ENCODE results near the gene SMC1B. TPM values are rescaled to one million over a fixed set of nuclear protein-coding genes. Genes with fewer than 3 reads are reported as not detected.

Gene SMC1B
- total RNA-seq, 2 experiments from 2014 or later = 1.1 TPM

- no peaks in the 10 kb centered on the region for H3K9me3 Mint-ChIP-seq
- DNase-seq = no peak
- intact Hi-C loops (cut with micrococcal nuclease) = no loop called here
- no peaks in the 10 kb centered on the region for H3K4me1 Mint-ChIP-seq (ENCODE audit: low read depth)
- H3K27ac Mint-ChIP-seq = no peak overlapping the region
- H3K36me3 Mint-ChIP-seq = peaks cover 7% of the 10 kb centered on the region
- ChIA-PET POLR2A (no interaction called here), CTCF (interaction anchor here (0.7 kb wide), 1 partner anchor 627 kb away, joined by 4 read pairs; no protein-coding TSS in a partner anchor)
- H3K27me3 Mint-ChIP-seq = no peaks in the 10 kb centered on the region
- no peak overlapping the region for H3K4me3 Mint-ChIP-seq
These were observed 12.3 kb upstream of the SMC1B start for GRCh38 chr22:45425531-45426265.

GRCh38 chr22:45425101-45425500 is 11.7 kb upstream of the SMC1B start:
- no peaks in the 10 kb centered on the region for H3K27me3 Mint-ChIP-seq
- H3K4me1 Mint-ChIP-seq (ENCODE audit: low read depth) = no peaks in the 10 kb centered on the region
- CTCF ChIA-PET = interaction anchor here (0.7 kb wide), 1 partner anchor 628 kb away, joined by 4 read pairs; no protein-coding TSS in a partner anchor
- H3K36me3 Mint-ChIP-seq = peaks cover 7% of the 10 kb centered on the region
- POLR2A ChIA-PET = no interaction called here
- intact Hi-C loops (cut with micrococcal nuclease) = no loop called here
- no peaks in the 10 kb centered on the region for H3K9me3 Mint-ChIP-seq
- DNase-seq = no peak
- no peak overlapping the region for H3K4me3 Mint-ChIP-seq
- H3K27ac Mint-ChIP-seq = no peak overlapping the region

- CTCF ChIA-PET = interaction anchor here (1.6 kb wide), 1 partner anchor 10 kb away, joined by 5 read pairs; no protein-coding TSS in a partner anchor
- no peaks in the 10 kb centered on the region for H3K9me3 Mint-ChIP-seq
- POLR2A ChIA-PET = no interaction called here
- H3K27ac Mint-ChIP-seq = no peak overlapping the region
- H3K27me3 Mint-ChIP-seq = no peaks in the 10 kb centered on the region
- H3K36me3 Mint-ChIP-seq = peaks cover 8% of the 10 kb centered on the region
- H3K4me1 Mint-ChIP-seq (ENCODE audit: low read depth) = no peaks in the 10 kb centered on the region
- intact Hi-C loops (cut with micrococcal nuclease) = no loop called here
- DNase-seq = no peak
- H3K4me3 Mint-ChIP-seq = no peak overlapping the region
These were observed 10.9 kb upstream of the SMC1B start for GRCh38 chr22:45424241-45424731.

GRCh38 chr22:45423524-45423923 is 10.1 kb upstream of the SMC1B start:
- no peaks in the 10 kb centered on the region for H3K4me1 Mint-ChIP-seq (ENCODE audit: low read depth)
- ChIA-PET POLR2A (no interaction called here), CTCF (interaction anchor here (1.6 kb wide), 1 partner anchor 11 kb away, joined by 5 read pairs; no protein-coding TSS in a partner anchor)
- no peak overlapping the region for H3K27ac Mint-ChIP-seq
- no peaks in the 10 kb centered on the region for H3K9me3 Mint-ChIP-seq
- no peak overlapping the region for H3K4me3 Mint-ChIP-seq
- no peak for DNase-seq
- intact Hi-C loops (cut with micrococcal nuclease) = no loop called here
- peaks cover 15% of the 10 kb centered on the region for H3K36me3 Mint-ChIP-seq
- H3K27me3 Mint-ChIP-seq = no peaks in the 10 kb centered on the region

GRCh38 chr22:45422237-45422983 is 9.0 kb upstream of the SMC1B start:
- ChIA-PET POLR2A (no interaction called here), CTCF (interaction anchor here (1.6 kb wide), 1 partner anchor 12 kb away, joined by 5 read pairs; no protein-coding TSS in a partner anchor)
- H3K4me3 Mint-ChIP-seq = no peak overlapping the region
- no peak overlapping the region for H3K27ac Mint-ChIP-seq
- peaks cover 16% of the 10 kb centered on the region for H3K36me3 Mint-ChIP-seq
- no peaks in the 10 kb centered on the region for H3K9me3 Mint-ChIP-seq
- intact Hi-C loops (cut with micrococcal nuclease) = no loop called here
- H3K27me3 Mint-ChIP-seq = no peaks in the 10 kb centered on the region
- no peak for DNase-seq
- no peaks in the 10 kb centered on the region for H3K4me1 Mint-ChIP-seq (ENCODE audit: low read depth)

- H3K9me3 Mint-ChIP-seq = no peaks in the 10 kb centered on the region
- H3K27me3 Mint-ChIP-seq = no peaks in the 10 kb centered on the region
- intact Hi-C loops (cut with micrococcal nuclease) = no loop called here
- H3K4me1 Mint-ChIP-seq (ENCODE audit: low read depth) = no peaks in the 10 kb centered on the region
- ChIA-PET POLR2A (no interaction called here), CTCF (no interaction called here)
- no peak overlapping the region for H3K4me3 Mint-ChIP-seq
- H3K27ac Mint-ChIP-seq = no peak overlapping the region
- H3K36me3 Mint-ChIP-seq = peaks cover 17% of the 10 kb centered on the region
- no peak for DNase-seq
These were observed 8.1 kb upstream of the SMC1B start for GRCh38 chr22:45421349-45422055.

GRCh38 chr22:45420539-45420938 is 7.1 kb upstream of the SMC1B start:
- no peaks in the 10 kb centered on the region for H3K9me3 Mint-ChIP-seq
- CTCF ChIA-PET = no interaction called here
- no peak overlapping the region for H3K27ac Mint-ChIP-seq
- H3K4me3 Mint-ChIP-seq = no peak overlapping the region
- intact Hi-C loops (cut with micrococcal nuclease) = no loop called here
- POLR2A ChIA-PET = interaction anchor here (0.6 kb wide), 1 partner anchor 704 kb away, joined by 3 read pairs; no protein-coding TSS in a partner anchor
- no peak for DNase-seq
- H3K27me3 Mint-ChIP-seq = no peaks in the 10 kb centered on the region
- peaks cover 14% of the 10 kb centered on the region for H3K36me3 Mint-ChIP-seq
- H3K4me1 Mint-ChIP-seq (ENCODE audit: low read depth) = no peaks in the 10 kb centered on the region

GRCh38 chr22:45420011-45420410 is 6.6 kb upstream of the SMC1B start:
- CTCF ChIA-PET = interaction anchor here (3.0 kb wide), 1 partner anchor 13 kb away, joined by 10 read pairs; no protein-coding TSS in a partner anchor
- intact Hi-C loops (cut with micrococcal nuclease) = no loop called here
- H3K4me3 Mint-ChIP-seq = no peak overlapping the region

GRCh38 chr22:45418770-45419138 is 5.4 kb upstream of the SMC1B start:
- H3K4me1 Mint-ChIP-seq (ENCODE audit: low read depth) = peaks cover 7% of the 10 kb centered on the region
- no peaks in the 10 kb centered on the region for H3K9me3 Mint-ChIP-seq
- POLR2A ChIA-PET = no interaction called here
- DNase-seq = no peak
- no peaks in the 10 kb centered on the region for H3K27me3 Mint-ChIP-seq
- intact Hi-C loops (cut with micrococcal nuclease) = no loop called here
- CTCF ChIA-PET = interaction anchor here (3.0 kb wide), 1 partner anchor 15 kb away, joined by 10 read pairs; no protein-coding TSS in a partner anchor
- no peak overlapping the region for H3K27ac Mint-ChIP-seq
- no peak overlapping the region for H3K4me3 Mint-ChIP-seq
- peaks cover 14% of the 10 kb centered on the region for H3K36me3 Mint-ChIP-seq

More at GRCh38 chr22:45420011-45420410, 6.6 kb upstream of the SMC1B start:
- no peaks in the 10 kb centered on the region for H3K9me3 Mint-ChIP-seq
- POLR2A ChIA-PET = no interaction called here
- H3K4me1 Mint-ChIP-seq (ENCODE audit: low read depth) = no peaks in the 10 kb centered on the region
- no peaks in the 10 kb centered on the region for H3K27me3 Mint-ChIP-seq
- H3K27ac Mint-ChIP-seq = no peak overlapping the region
- no peak for DNase-seq
- peaks cover 14% of the 10 kb centered on the region for H3K36me3 Mint-ChIP-seq

GRCh38 chr22:45418056-45418769 is 4.8 kb upstream of the SMC1B start:
- no peak overlapping the region for H3K27ac Mint-ChIP-seq
- DNase-seq = no peak
- H3K36me3 Mint-ChIP-seq = peaks cover 14% of the 10 kb centered on the region
- H3K9me3 Mint-ChIP-seq = no peaks in the 10 kb centered on the region
- intact Hi-C loops (cut with micrococcal nuclease) = no loop called here
- ChIA-PET POLR2A (no interaction called here), CTCF (interaction anchor here (3.0 kb wide), 1 partner anchor 15 kb away, joined by 10 read pairs; no protein-coding TSS in a partner anchor)
- H3K4me1 Mint-ChIP-seq (ENCODE audit: low read depth) = peaks cover 8% of the 10 kb centered on the region
- no peak overlapping the region for H3K4me3 Mint-ChIP-seq
- no peaks in the 10 kb centered on the region for H3K27me3 Mint-ChIP-seq

- peaks cover 3% of the 10 kb centered on the region for H3K27me3 Mint-ChIP-seq
- intact Hi-C loops (cut with micrococcal nuclease) = no loop called here
- H3K4me1 Mint-ChIP-seq (ENCODE audit: low read depth) = peaks cover 10% of the 10 kb centered on the region
- CTCF ChIA-PET = no interaction called here
- peak overlapping the region; percentile 49 for H3K4me3 Mint-ChIP-seq
- DNase-seq = no peak
- H3K36me3 Mint-ChIP-seq = peaks cover 1% of the 10 kb centered on the region
- peaks cover 2% of the 10 kb centered on the region for H3K9me3 Mint-ChIP-seq
- no peak overlapping the region for H3K27ac Mint-ChIP-seq
- POLR2A ChIA-PET = interaction anchor here (0.9 to 1.0 kb wide), 2 partner anchors 102 to 165 kb away, joined by 3 to 4 read pairs; no protein-coding TSS in a partner anchor
These were observed 409 bp downstream of the SMC1B start for GRCh38 chr22:45413013-45413367.

Measured in activated CD4-positive, alpha-beta memory T cell treated with anti-CD3 and anti-CD28 coated beads for 36 hours (primary cell).